K562 (cell line): ENCODE results near the gene TMC8. TPM values are rescaled to one million over a fixed set of nuclear protein-coding genes. Genes with fewer than 3 reads are reported as not detected.

Experiments
- BDP1 ChIP-seq: IDR thresholded peaks from 3 replicates; pipeline ENCODE4 v1.6.1; 2011; ENCODE audit not compliant: insufficient read length, insufficient read depth
- CBFA2T3 ChIP-seq: fragments of 450-650 bp; IDR thresholded peaks from 2 replicates; pipeline ENCODE4 v1.6.1; 2017
- CC2D1A ChIP-seq: fragments of 450-650 bp; IDR thresholded peaks from 2 replicates; pipeline ENCODE4 v1.6.1; 2017; ENCODE audit warnings: mild to moderate bottlenecking
- DDX20 ChIP-seq: fragments of 450-650 bp; IDR thresholded peaks from 2 replicates; pipeline ENCODE4 v1.6.1; 2016; ENCODE audit warnings: missing genetic modification characterization, low read depth, mild to moderate bottlenecking, missing compliant biosample characterization, moderate library complexity
- DEAF1 ChIP-seq: fragments of 450-650 bp; formaldehyde crosslinking; IDR thresholded peaks from 2 replicates; pipeline ENCODE4 v1.4.0; 2020; ENCODE audit warnings: mild to moderate bottlenecking, moderate library complexity
- HBP1 ChIP-seq: fragments of 450-650 bp; formaldehyde crosslinking; IDR thresholded peaks from 2 replicates; pipeline ENCODE4 v1.4.0; 2022; ENCODE audit warnings: missing genetic modification characterization
- HIVEP1 ChIP-seq: fragments of 250-450 bp; sonication (Bioruptor Pico); IDR thresholded peaks from 2 replicates; pipeline ENCODE4 v1.4.0; 2020; ENCODE audit warnings: mild to moderate bottlenecking
- KAT8 ChIP-seq: fragments of 450-650 bp; IDR thresholded peaks from 2 replicates; pipeline ENCODE4 v1.6.1; 2016; ENCODE audit warnings: low read depth, mild to moderate bottlenecking
- KLF1 ChIP-seq: fragments of 450-650 bp; IDR thresholded peaks from 2 replicates; pipeline ENCODE4 v1.6.1; 2016; ENCODE audit warnings: missing genetic modification characterization, missing compliant biosample characterization
- L3MBTL2 ChIP-seq: fragments of 450-650 bp; IDR thresholded peaks from 2 replicates; pipeline ENCODE4 v1.6.1; 2016; ENCODE audit warnings: mild to moderate bottlenecking, moderate library complexity
- MAFG ChIP-seq: fragments of 450-650 bp; conservative IDR thresholded peaks from 2 replicates; pipeline ENCODE4 v1.6.1; 2016; ENCODE audit warnings: missing genetic modification characterization, missing compliant biosample characterization
- PML ChIP-seq: IDR thresholded peaks from 2 replicates; pipeline ENCODE4 v1.6.1; 2012; ENCODE audit warnings: low read length, inconsistent platforms
- STAT5B ChIP-seq: fragments of 250-450 bp; sonication (Bioruptor Pico); IDR thresholded peaks from 2 replicates; pipeline ENCODE4 v1.8.0; 2021; ENCODE audit warnings: mild to moderate bottlenecking, inconsistent platforms
- TCF15 ChIP-seq: fragments of 250-450 bp; sonication (Bioruptor Pico); IDR thresholded peaks from 2 replicates; pipeline ENCODE4 v1.8.0; 2022; ENCODE audit warnings: moderate library complexity, mild to moderate bottlenecking, inconsistent platforms
- TFE3 ChIP-seq: fragments of 450-650 bp; formaldehyde crosslinking; IDR thresholded peaks from 2 replicates; pipeline ENCODE4 v1.4.0; 2020; ENCODE audit warnings: mild to moderate bottlenecking, mixed read lengths
- THRB ChIP-seq: fragments of 450-650 bp; formaldehyde crosslinking; conservative IDR thresholded peaks from 2 replicates; pipeline ENCODE4 v1.4.0; 2022; ENCODE audit warnings: mild to moderate bottlenecking, missing genetic modification characterization
- U2AF2 ChIP-seq: fragments of 200-400 bp; formaldehyde crosslinking; optimal IDR thresholded peaks from 2 replicates; pipeline ENCODE3; 2017; ENCODE audit warnings: low read depth, mild to moderate bottlenecking, low read length
- ZBTB33 ChIP-seq: sonication (generic); formaldehyde crosslinking; IDR thresholded peaks from 2 replicates; pipeline ENCODE4 v1.8.1; 2023; ENCODE audit warnings: mild to moderate bottlenecking, missing genetic modification reagents
- ZNF232 ChIP-seq: sonication (generic); formaldehyde crosslinking; IDR thresholded peaks from 2 replicates; pipeline ENCODE4 v1.8.0; 2022; ENCODE audit warnings: mild to moderate bottlenecking, missing genetic modification reagents
- ZNF699 ChIP-seq: fragments of 250-450 bp; sonication (Bioruptor Pico); IDR thresholded peaks from 2 replicates; pipeline ENCODE4 v1.8.0; 2021; ENCODE audit warnings: mild to moderate bottlenecking, moderate library complexity; ENCODE audit not compliant: insufficient replicate concordance
- polyA plus RNA-seq, 8 experiments: library from polyadenylated mRNA; depleted of rRNA in 4 of 8; stranded (reverse) in 5 of 8; unstranded in 3 of 8; fragments of >200 nt; fragmentation: Nextera tagmentation in 2 of 8; fragmentation: Illumina TruSeq in 1 of 8; extraction: Ambion mirVana in 2 of 8; extraction: Trizol in 1 of 8; gene quantifications; 2 replicates each; pipeline versions ENCODE4 v1.2.1 to v1.2.3, GENCODE V29; 2011 to 2014; ENCODE audit warnings: inconsistent platforms in 1 of 8, missing spikeins in 1 of 8
- total RNA-seq, 7 experiments: library from RNA; depleted of rRNA in 6 of 7; stranded (reverse); fragments of >200 nt in 6 of 7; fragmentation: Illumina TruSeq in 2 of 7; extraction: Trizol in 2 of 7; gene quantifications; 2 replicates each; pipeline versions ENCODE4 v1.2.1 to v1.2.3, GENCODE V29; 2011 to 2021; ENCODE audit warnings: low replicate concordance in 1 of 7

The TMC8 gene
- total and polyA plus RNA-seq, 9 of the 15 experiments (the other 6 are each of a cell fraction or from before 2014, with no cell fraction given) = 0.13 to 10.9 (median 2.8) TPM

- TF ChIP-seq DEAF1 (CRISPR knock-in tag) (no peak), HBP1 (CRISPR knock-in tag) (no peak), U2AF2 (no peak), HIVEP1 (no peak), TFE3 (CRISPR knock-in tag) (no peak), STAT5B (CRISPR knock-in tag) (no peak), ZBTB33 (CRISPR knock-in tag) (peak; percentile 94), CC2D1A (no peak; the same call in 1 of the 2 replicates), PML (no peak), KAT8 (no peak), MAFG (tag) (no peak), ZNF232 (CRISPR knock-in tag) (no peak), DDX20 (tag) (no peak), TCF15 (CRISPR knock-in tag) (no peak), KLF1 (tag) (no peak; the same call in 1 of the 2 replicates), CBFA2T3 (no peak; the same call in 1 of the 2 replicates), ZNF699 (CRISPR knock-in tag) (no peak), BDP1 (no peak), L3MBTL2 (peak; percentile 81), THRB (no peak)
Observed at GRCh38 chr17:78137392-78138203, 7.0 kb downstream of the TMC8 start (continued).
